HG03571 (cell line): ENCODE results near the gene HSPA8.

ENCODE experiments used
- ATAC-seq: cut with Tn5 transposase; IDR thresholded peaks from one replicate; pipeline ENCODE4 v1.9.1; 2021; ENCODE audit not compliant: unreplicated experiment

HSPA8 gene

DNA sequence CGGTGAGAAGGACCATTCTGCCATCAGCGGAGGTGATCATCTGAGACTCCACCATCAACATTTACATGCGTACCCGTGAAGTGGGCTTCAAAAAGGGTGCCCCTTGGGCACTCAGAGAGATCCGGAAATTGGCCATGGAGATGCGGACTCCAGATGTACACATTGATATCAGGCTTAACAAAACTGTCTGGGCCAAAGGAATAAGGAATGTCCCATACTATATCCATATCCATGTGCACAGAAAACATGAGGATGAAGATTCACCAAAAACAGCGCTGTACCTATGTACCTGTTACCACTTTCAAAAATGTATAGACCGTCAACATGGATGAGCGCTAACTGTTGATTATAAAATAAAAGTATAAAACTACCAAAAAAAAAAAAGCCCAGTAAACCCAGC lies 10.8 kb downstream of the HSPA8 start:
- ATAC-seq = no peak

DNA sequence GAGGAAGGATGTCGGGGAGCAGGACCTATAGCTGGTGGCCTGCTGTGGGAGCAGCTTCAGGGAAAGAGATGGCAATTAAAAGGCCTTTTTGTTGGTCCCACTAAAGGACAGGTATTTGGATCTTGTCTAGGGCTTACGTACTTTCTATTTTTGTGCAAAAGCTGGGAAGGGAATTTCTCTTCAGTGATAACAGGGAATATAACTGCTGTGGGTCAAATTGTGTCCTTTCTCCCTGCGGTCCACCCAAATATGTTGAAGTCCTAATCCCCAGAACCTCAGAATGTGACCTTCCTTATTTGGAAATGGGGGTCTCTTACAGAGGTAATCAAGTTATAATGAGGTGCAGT lies 14.0 kb downstream of the HSPA8 start:
- ATAC-seq = no peak

DNA sequence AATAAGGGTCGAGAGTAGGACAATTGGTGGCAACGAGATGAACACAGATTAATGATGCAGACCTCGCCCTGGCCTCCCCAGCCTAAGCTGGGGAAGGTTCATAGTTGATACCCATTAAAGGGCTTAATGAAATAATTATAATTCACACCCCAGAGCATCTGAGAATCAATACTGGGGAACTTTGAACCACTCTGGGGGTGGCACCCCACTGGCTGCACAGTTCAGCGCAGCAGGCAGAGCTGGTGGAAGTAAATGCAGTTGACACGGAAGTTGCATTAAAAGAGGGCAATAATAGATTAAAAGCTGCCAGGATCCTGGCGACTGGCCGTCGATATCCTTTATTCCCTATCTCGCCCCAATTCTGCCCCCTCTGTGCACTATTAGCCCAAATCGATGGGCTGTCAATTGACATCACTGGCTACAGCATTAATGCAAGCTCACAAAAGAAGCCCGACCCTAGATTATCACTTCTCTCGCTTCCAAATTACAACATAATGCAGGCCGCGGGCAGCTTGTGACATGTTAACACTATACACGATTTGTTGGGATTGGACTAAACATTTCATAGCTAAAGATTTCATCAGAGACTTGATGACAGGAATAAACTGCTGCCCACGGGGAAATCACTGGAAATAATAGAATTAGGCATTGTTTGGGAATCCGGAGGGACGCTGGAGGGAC lies 14.5 kb downstream of the HSPA8 start:
- no peak for ATAC-seq

DNA sequence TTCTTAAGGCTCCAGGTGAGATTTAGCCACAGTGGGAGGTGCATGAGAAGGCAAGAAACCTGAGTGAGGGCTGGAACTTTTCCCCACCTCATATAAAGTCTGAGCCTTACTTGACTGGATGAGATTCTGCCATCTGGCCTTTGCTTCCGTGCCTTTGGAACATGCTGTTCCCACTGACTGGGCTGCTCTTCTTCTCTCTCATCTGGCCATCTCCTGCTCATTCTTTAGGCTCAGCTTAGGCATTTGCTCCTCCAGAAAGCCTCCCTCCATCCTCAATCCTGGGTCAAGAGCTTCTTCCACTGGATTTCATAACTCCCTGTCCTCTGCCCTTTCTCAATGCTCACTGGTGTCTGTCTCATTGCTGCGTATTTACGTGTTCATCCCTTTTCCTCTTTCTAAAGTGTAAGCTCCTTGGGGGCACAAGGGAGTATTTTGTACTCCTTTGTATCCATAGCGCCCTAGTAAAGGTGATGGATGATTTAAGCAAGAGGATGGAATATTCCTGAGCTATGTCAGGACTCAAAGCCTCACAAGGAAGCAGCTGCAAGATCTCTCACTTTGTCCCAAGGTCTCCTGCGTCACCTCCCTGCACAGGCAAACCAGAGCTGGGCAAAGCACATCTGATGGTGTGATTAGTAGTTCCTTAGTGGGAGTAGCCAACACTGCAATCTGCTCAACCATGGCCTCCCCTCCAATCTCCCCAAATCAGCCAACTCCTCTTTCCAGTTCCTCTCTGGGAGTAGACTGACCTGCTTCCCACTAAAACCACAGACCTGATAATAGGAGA lies 15.3 kb downstream of the HSPA8 start:
- no peak for ATAC-seq

DNA sequence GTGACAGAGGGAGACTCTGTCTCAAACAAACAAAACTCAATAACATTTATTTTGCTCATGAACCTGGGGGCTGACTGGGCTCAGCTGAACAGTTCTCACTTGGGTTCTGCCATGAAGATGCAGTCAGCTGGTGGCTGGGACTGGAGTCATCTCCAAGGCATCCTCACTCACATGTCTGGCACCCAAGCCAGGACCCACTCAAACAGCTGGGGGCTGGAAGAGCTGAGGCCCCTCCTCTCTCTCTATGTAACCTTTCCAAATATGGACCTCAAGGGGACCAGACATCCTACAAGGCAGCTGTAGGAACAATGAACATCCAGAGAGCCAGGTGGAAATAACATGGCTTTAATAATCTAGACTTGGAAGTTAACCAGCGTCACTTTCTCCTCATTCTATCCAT lies 16.8 kb downstream of the HSPA8 start:
- no peak for ATAC-seq

DNA sequence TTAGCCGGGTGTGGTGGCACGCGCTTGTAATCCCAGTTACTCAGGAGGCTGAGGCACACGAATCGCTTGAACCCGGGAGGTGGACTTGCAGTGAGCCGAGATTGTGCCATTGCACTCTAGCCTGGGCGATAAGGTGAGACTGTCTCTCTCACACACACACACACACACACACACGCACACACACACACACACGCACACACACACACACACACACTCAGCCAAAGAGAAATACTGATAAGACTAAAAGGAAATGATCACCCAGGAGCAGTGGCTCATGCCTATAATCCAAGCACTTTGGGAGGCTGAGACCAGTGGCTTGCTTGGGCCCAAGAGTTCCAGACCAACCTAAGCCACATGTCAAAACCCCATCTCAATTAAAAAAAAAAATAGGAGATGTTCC lies 20.8 kb downstream of the HSPA8 start:
- no peak for ATAC-seq

DNA sequence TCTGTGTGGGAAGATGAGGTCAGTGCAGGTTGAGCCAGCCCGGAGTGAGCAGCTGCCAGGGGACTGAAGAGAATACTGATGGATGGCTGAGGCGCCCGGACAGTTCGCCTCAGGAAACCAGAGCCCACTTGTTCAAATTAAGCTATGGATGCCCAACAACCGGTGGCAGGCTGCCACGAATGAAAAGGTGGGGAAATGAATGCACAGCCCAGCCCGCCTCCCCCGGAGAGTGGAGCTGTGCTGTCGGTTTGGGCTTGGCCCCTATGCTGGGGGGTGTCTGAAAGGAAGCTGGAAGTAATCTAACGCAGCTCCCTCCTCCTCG lies 21.9 kb downstream of the HSPA8 start:
- no peak for ATAC-seq

DNA sequence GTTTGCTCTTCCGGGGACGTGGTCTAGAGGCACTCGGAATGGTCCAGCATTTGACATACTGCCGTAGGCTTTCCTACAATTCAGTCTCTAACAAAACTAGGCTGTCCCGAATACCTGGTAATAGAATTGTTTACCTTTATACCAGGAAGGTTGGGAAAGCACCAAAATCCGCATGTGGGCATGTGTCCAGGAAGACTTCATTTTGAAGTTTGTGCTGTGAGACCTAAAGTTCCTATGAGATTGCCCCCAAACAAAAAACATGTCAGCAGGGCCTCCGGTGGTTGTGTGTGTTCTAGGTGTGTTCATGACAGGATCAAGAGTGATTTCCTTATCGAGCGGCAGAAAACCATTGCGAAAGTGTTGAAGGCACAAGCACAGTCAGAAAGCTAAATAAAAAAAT lies 26.1 kb downstream of the HSPA8 start:
- ATAC-seq = no peak

DNA sequence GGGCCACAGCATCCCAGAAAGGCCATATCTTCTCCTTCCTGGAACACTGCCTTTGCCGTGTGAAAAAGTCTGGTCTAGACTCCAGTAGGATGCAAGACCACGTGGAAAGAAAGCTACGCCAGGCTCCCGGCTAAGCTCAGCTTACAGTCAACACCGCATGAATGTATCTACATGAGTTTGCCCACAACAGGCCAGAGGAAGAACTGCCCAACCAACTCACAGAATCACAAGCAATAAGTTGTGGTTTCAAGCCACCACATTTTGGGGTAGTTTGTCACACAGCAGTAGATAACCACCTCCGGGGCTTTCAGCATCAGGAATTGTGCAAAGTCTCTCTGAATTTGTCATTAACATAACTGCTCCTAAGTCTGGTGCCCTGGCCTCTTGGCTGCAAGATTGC lies 27.3 kb downstream of the HSPA8 start:
- no peak for ATAC-seq

DNA sequence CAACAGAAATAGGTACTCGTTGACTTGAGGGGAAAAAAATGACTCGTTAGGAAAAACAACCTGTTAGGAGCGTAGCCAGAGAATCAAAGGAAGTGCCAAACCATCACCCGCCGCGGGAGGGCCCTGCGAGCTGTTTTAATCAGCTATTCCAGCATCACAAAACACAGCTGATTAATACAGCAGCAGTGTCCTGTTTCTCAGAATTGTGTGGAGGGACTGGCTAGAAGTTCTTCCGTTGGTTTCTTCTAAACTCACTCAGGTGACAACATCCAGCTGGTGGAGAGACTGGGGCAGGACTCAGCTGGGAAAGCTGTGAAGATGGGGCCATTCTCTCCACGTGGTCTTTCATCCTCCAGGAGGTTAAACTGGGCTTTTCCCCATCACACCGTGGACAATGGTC lies 28.0 kb downstream of the HSPA8 start:
- ATAC-seq = no peak

DNA sequence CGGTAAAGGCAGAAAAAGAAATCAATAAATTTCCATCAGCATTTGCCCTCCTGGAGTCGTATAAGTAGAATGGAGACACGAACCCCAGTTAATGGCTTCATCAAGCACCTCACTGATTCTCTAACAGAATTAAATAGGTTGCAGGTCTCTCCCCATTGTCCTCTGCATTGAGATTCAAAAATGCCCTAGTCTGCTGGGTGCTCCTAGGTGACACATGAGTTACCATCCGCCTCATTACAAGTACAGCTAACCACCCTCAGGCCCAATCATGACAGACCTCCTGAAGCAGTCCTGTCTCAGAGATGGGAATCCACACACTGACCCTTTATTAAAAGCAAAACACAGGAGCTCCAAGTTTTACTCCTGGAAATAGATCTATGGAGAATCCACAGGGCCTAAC lies 31.4 kb downstream of the HSPA8 start:
- no peak for ATAC-seq

DNA sequence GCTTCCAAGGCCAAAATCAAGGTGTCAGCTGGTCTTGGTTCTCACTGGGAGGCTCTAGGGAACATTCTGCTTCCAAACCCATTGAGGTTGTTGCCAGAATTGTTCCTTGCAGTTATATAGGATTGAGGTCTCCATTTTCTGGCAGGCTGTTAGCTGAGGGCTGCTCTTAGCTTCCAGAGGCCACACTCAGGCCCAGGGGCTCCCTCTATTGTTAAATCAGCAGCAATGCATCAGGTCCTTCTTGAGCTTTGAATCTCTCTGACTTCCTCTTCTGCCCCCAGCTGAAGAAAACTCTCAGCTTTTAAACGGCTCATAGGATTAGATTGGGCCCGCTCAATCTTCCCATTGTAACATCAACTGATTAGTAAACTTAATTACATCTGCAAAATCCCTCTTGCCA lies 41.0 kb downstream of the HSPA8 start:
- ATAC-seq = no peak

DNA sequence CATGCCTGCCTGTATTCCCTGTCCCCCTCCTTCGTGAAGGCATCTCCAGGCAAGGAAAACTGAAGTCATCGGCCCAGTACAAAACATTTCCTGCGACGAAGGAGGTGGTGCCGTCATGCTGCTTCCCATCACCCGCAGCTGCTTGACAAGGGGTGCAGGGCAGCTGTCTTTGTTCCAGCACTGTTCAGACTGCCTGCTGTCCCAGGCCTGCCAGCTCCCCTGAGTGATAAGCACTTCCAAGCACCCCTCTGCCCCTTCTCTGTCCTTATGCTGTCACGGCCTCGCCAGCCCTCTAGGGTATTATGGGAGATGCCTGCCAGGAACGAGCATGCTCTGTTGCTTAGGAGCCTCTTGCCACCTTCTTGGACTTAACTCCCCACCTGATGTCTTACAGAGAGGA lies 43.2 kb downstream of the HSPA8 start:
- no peak for ATAC-seq

DNA sequence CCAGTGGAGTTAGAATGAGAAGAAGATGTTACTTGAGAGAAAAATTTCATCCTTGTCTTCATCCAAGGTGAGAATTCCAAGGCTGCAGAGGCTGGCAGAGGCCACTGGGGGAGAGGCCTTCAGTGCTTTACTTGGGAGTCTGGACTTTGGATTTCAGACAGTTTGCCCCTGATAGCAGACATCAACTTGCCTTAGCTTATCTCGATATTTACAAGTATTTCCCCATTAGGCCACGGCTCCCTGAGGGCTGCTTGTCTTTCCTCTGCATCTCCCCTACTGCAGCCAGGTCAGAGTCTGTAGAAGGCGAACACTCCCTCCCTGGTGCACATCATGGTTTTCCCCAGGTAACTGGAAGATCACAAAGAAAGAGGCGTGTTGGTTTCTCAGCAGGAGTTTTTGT lies 50.4 kb downstream of the HSPA8 start:
- ATAC-seq = no peak
